ENCODE results near the gene SSPN.
A peak's percentile ranks its signal among the peaks of the same experiment; 100 is the strongest.

SSPN gene

GRCh38 chr12:26238341-26239121 lies 43.2 kb downstream of the SSPN start:
- no peak overlapping the region for H3K4me3 ChIP-seq (ENCODE audit: low read depth in 1 of 2, low read length in 2 of 2)
- TF ChIP-seq EZH2 (IDR thresholded peaks at IDR 0.05; ENCODE audit: borderline replicate concordance, low read depth, low read length, severe bottlenecking), result no peak
- TF ChIP-seq CTCF (IDR thresholded peaks at IDR 0.05; ENCODE audit: borderline replicate concordance, extremely low read depth, low read length, poor library complexity, severe bottlenecking), result no peak
- H3K4me1 ChIP-seq (ENCODE audit: insufficient read depth, low read length), result no peaks in the 10 kb centered on the region
- no peaks in the 10 kb centered on the region for H4K20me1 ChIP-seq (ENCODE audit: insufficient read depth, low read length)
- no peak overlapping the region for H2AFZ ChIP-seq (ENCODE audit: low read depth, low read length)
- ATAC-seq (ENCODE audit: insufficient read depth, low read depth) (no peak), DNase-seq (no peak)
- H3K27me3 ChIP-seq (ENCODE audit: insufficient read depth, low read length, poor library complexity), result peaks cover 16% of the 10 kb centered on the region
- no peaks in the 10 kb centered on the region for H3K36me3 ChIP-seq (ENCODE audit: insufficient read depth, low read length)
- H3K9me3 ChIP-seq (ENCODE audit: insufficient read depth, low read length, severe bottlenecking), result no peaks in the 10 kb centered on the region
- no peak overlapping the region for H3K27ac ChIP-seq (ENCODE audit: low read length)
- H3K9ac ChIP-seq (ENCODE audit: low read depth, low read length), result no peak overlapping the region
- no peaks in the 10 kb centered on the region for H3K79me2 ChIP-seq (ENCODE audit: insufficient read depth, low read length)
- H3K4me2 ChIP-seq (ENCODE audit: insufficient read depth, low read length), result no peak overlapping the region

- ATAC-seq (ENCODE audit: insufficient read depth, low read depth) (peak; percentile 39; the same call in 1 of the 3 replicates), DNase-seq (no peak)
- Histone ChIP-seq H3K79me2 (ENCODE audit: insufficient read depth, low read length) (no peaks in the 10 kb centered on the region), H3K27ac (ENCODE audit: low read length) (no peak overlapping the region), H3K4me2 (ENCODE audit: insufficient read depth, low read length) (no peak overlapping the region), H4K20me1 (ENCODE audit: insufficient read depth, low read length) (no peaks in the 10 kb centered on the region), H3K9ac (ENCODE audit: low read depth, low read length) (no peak overlapping the region), H3K27me3 (ENCODE audit: insufficient read depth, low read length, poor library complexity) (peaks cover 16% of the 10 kb centered on the region), H2AFZ (ENCODE audit: low read depth, low read length) (no peak overlapping the region), H3K4me1 (ENCODE audit: insufficient read depth, low read length) (no peaks in the 10 kb centered on the region), H3K4me3 (ENCODE audit: low read depth in 1 of 2, low read length in 2 of 2) (no peak overlapping the region), H3K36me3 (ENCODE audit: insufficient read depth, low read length) (no peaks in the 10 kb centered on the region), H3K9me3 (ENCODE audit: insufficient read depth, low read length, severe bottlenecking) (no peaks in the 10 kb centered on the region)
- TF ChIP-seq CTCF (IDR thresholded peaks at IDR 0.05; ENCODE audit: borderline replicate concordance, extremely low read depth, low read length, poor library complexity, severe bottlenecking), result no peak
- TF ChIP-seq EZH2 (IDR thresholded peaks at IDR 0.05; ENCODE audit: borderline replicate concordance, low read depth, low read length, severe bottlenecking), result no peak
Observed at GRCh38 chr12:26239122-26239851, 43.9 kb downstream of the SSPN start.

- Histone ChIP-seq H3K4me3 (ENCODE audit: low read depth in 1 of 2, low read length in 2 of 2) (no peak overlapping the region), H3K9ac (ENCODE audit: low read depth, low read length) (no peak overlapping the region), H3K27me3 (ENCODE audit: insufficient read depth, low read length, poor library complexity) (peaks cover 16% of the 10 kb centered on the region), H2AFZ (ENCODE audit: low read depth, low read length) (no peak overlapping the region), H3K9me3 (ENCODE audit: insufficient read depth, low read length, severe bottlenecking) (no peaks in the 10 kb centered on the region), H3K4me2 (ENCODE audit: insufficient read depth, low read length) (no peak overlapping the region), H3K36me3 (ENCODE audit: insufficient read depth, low read length) (no peaks in the 10 kb centered on the region), H4K20me1 (ENCODE audit: insufficient read depth, low read length) (no peaks in the 10 kb centered on the region), H3K27ac (ENCODE audit: low read length) (no peak overlapping the region), H3K79me2 (ENCODE audit: insufficient read depth, low read length) (no peaks in the 10 kb centered on the region), H3K4me1 (ENCODE audit: insufficient read depth, low read length) (no peaks in the 10 kb centered on the region)
- TF ChIP-seq CTCF (IDR thresholded peaks at IDR 0.05; ENCODE audit: borderline replicate concordance, extremely low read depth, low read length, poor library complexity, severe bottlenecking), result no peak
- no peak for TF ChIP-seq EZH2 (IDR thresholded peaks at IDR 0.05; ENCODE audit: borderline replicate concordance, low read depth, low read length, severe bottlenecking)
- no peak for DNase-seq
- ATAC-seq (ENCODE audit: insufficient read depth, low read depth), result no peak
Observed at GRCh38 chr12:26239852-26240815, 44.8 kb downstream of the SSPN start.
